Activated T-helper 1 cell treated with anti-CD3 and anti-CD28 coated beads, Interleukin-2, amount 50 U/mL, for 16 hours (primary cell): Measurements from ENCODE around the gene APC2.

Experiments used
- DNase-seq, 2 donors: peaks; one replicate each; pipeline ENCODE4 v3.0.0-alpha.2; 2020; ENCODE audit warnings: low read depth in 1 of 2, low spot score in 1 of 2

APC2 gene

GRCh38 chr19:1449467-1450442, at the start of gene APC2:
Gene APC2, plus strand, starts transcription at chr19:1450121. Its CDS starts 2,881 bp downstream, at chr19:1453002.
- no peak for DNase-seq

GRCh38 chr19:1400281-1401137, 49.4 kb upstream of the APC2 start:
- no peak for DNase-seq

- peak in 1 of 2 donors; percentile 45 for DNase-seq
Observed at GRCh38 chr19:1401138-1401888, 48.6 kb upstream of the APC2 start, which contains the start of gene GAMT. Gene GAMT, minus strand, starts transcription at chr19:1401542. Its CDS starts 66 bp downstream, at chr19:1401476.

GRCh38 chr19:1401889-1402217, 48.1 kb upstream of the APC2 start:
- DNase-seq = no peak

- DNase-seq = no peak
Observed at GRCh38 chr19:1402411-1403070, 47.4 kb upstream of the APC2 start.

- peak; percentile 98 to 100 for DNase-seq
Observed at GRCh38 chr19:1406774-1407527, 43.0 kb upstream of the APC2 start.

GRCh38 chr19:1407528-1408299, 42.2 kb upstream of the APC2 start, which contains the start of gene DAZAP1:
Gene DAZAP1, plus strand, starts transcription at chr19:1407586. Its CDS starts 188 bp downstream, at chr19:1407774.
- DNase-seq = peak; percentile 10 to 35

- DNase-seq = peak; percentile 19 to 36
Observed at GRCh38 chr19:1408300-1409203, 41.4 kb upstream of the APC2 start.

GRCh38 chr19:1409204-1410005, 40.5 kb upstream of the APC2 start:
- DNase-seq = no peak

- no peak for DNase-seq
Observed at GRCh38 chr19:1410136-1410786, 39.7 kb upstream of the APC2 start.

- DNase-seq = no peak
Observed at GRCh38 chr19:1410789-1411188, 39.1 kb upstream of the APC2 start.

- no peak for DNase-seq
Observed at GRCh38 chr19:1411255-1412191, 38.4 kb upstream of the APC2 start.

GRCh38 chr19:1412323-1412923, 37.5 kb upstream of the APC2 start:
- no peak for DNase-seq

- DNase-seq = no peak
Observed at GRCh38 chr19:1412995-1413800, 36.7 kb upstream of the APC2 start.
